ENCODE results near the gene PPP5C.
"Not testable (repeated sequence)": the region's sequence is repeated elsewhere in the genome, so short reads cannot be mapped to it uniquely, and the experiment has no call there.

PPP5C gene

DNA sequence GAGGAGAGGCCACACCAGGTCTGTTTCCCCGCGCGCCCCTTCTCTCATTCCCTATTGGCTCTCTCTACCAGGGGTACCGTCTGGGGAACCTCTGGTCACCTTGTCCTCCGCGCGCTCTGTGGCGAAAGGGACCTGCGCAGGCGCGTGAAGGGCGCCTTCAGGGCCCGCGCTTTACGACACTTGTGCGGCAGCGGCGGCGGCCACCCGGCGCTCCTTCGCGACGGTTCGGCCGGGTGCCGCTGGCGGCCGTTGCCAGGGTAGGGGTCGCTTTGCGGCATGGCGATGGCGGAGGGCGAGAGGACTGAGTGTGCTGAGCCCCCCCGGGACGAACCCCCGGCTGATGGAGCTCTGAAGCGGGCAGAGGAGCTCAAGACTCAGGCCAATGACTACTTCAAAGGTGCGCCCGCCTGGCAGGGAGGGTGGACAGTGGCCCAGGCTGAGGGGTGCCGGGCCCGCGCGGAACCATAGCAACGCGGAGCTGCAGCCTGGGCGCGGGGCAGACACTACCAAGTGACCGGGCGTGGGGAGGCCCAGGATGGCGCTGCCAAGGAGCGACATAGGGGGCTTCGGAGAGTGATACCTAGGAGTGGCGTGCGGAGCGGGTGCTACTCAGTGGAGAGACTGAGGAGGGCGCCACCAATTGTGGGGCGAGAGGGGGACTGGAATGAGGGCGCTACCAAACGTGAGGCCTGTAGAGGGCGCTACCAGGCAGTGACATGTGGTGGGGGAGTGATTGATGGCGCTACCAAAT lies at the start of gene PPP5C:
PPP5C (plus strand) TSS at position 267 of the 751 bp plus-strand sequence; CDS start at position 277, 10 bp downstream.
- in situ Hi-C loops (cut with HindIII; ENCODE audit: low sequenced_read_pairs), result no loop called here

DNA sequence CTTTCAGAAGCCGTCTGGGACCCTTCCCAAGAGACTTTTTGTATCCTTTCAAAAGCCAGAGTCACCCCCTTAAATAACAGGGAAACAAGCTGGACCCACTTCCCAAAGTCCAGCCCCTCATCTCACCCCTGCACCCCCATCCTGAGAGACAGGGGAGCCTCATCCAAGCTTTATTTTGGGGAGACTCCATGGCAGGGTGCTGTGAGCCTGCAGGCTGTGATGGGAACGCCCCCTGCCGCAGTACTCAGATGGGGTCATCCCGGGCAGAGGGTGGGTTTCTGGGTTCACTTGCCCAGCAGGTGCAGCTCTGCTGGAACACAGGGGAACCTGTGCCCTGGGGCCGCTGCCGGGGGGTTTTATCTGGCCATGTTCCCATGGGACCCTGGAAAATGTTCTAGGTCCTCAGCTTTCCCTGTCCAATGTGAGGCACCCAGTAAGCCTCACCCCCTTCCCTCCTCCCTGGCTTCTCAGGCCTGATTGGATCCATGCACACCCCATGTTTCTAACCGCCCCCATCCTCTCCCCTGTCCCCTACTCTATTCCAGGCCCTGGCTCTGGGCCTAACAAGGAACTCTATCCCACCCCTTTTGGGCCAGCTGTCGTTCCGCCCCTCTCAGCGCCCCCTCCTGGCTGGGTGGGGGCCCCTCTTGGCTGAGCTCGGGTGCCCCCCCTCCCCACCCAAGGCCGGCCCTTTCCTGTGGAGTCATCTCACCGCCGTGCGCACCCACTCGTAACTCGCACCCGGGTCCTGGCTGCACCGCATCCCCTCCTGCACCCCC lies 49.0 kb upstream of the PPP5C start:
- in situ Hi-C loops (cut with HindIII; ENCODE audit: low sequenced_read_pairs), result loop anchor here (10.0 kb wide), 1 partner anchor 207 kb away; no protein-coding TSS in a partner anchor

DNA sequence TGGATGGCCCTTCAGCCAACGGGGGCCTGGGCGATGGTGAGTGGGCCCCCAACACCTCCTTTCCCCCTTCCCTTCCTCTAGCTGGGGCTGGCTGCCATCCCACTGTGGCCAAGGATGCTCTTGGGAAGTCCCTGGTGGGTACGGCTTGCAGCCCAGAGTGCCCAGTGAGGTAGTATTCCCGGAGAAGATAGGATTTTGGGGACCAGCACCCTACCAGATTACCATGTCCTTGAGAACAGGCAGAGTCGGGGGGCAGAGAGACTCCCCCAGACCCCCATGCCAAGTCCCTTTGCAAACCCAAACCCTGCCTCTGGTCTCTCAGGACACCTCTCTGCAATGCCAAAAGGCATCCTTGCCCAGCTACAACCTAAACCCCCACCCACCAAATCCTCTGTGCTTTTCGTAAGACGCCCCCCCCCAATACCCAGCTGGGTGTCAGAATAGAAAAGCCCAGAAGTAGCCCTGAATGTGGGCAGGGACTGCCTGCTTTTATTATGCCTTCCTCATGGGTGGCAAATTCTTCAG lies 48.3 kb upstream of the PPP5C start:
- in situ Hi-C loops (cut with HindIII; ENCODE audit: low sequenced_read_pairs), result loop anchor here (10.0 kb wide), 1 partner anchor 206 kb away; no protein-coding TSS in a partner anchor

GRCh38 chr19:46299004-46299509 lies 47.8 kb upstream of the PPP5C start:
- in situ Hi-C loops (cut with HindIII; ENCODE audit: low sequenced_read_pairs), result loop anchor here (10.0 kb wide), 1 partner anchor 206 kb away; no protein-coding TSS in a partner anchor

DNA sequence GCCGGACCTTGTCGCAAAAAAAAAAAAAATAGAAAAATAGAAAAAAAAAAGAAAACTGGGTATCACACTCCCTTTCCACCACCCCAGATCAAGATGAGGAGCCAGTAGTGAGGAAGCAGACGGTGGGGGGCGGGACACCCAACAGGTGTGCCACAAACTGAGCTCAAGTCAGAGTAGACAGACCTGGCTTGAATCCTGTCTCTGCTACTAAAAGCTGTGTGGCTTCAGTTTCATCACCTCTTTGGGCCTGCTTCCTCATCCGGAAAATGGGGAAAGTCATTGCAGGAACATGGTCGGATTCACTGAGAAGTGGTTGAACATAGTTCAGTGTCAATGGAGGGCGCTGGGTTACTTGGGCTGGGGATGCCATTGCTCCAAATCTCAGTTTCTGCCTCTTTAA lies 47.2 kb upstream of the PPP5C start:
- in situ Hi-C loops (cut with HindIII; ENCODE audit: low sequenced_read_pairs), result loop anchor here (10.0 kb wide), 1 partner anchor 205 kb away; no protein-coding TSS in a partner anchor

DNA sequence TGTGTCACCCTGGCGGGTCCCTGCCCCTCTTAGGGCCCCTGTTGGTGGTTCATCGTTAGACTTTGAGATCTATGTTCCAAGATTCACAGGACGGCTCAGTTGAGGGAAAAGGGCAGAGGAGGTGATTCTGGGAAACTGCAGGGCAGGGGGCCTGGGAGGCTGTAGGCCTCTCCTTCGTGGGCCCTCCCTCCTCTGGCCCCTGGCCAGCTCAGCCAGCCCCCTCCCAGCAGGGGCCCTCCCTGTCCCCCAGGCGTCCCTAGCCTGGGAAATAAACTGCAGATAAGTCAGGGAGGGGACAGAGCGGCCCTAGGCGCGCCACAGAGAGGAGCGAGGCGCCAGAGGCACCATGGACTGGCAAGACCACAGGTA lies 43.6 kb upstream of the PPP5C start:
- in situ Hi-C loops (cut with HindIII; ENCODE audit: low sequenced_read_pairs), result no loop called here

GRCh38 chr19:46303691-46304397 lies 43.0 kb upstream of the PPP5C start:
- in situ Hi-C loops (cut with HindIII; ENCODE audit: low sequenced_read_pairs), result no loop called here

DNA sequence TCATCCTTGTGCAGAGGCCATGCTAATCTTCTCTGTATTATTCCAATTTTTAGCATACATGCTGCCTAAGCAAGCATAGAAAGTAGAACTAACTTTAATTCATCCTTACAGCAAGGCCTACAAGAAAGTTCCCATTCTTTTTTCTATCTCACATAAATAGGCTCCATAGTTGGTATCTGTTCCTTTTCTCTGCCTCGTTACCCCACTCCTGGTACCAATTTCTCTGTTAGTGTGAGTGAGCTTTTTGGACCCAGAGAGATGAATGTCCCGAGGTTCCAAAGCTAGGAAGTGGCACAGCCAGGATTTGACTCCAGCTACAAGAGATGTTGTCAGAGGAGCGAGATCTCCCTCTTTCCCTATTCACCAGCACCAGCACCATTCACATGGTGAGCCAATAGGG lies 40.4 kb upstream of the PPP5C start:
- in situ Hi-C loops (cut with HindIII; ENCODE audit: low sequenced_read_pairs), result no loop called here

DNA sequence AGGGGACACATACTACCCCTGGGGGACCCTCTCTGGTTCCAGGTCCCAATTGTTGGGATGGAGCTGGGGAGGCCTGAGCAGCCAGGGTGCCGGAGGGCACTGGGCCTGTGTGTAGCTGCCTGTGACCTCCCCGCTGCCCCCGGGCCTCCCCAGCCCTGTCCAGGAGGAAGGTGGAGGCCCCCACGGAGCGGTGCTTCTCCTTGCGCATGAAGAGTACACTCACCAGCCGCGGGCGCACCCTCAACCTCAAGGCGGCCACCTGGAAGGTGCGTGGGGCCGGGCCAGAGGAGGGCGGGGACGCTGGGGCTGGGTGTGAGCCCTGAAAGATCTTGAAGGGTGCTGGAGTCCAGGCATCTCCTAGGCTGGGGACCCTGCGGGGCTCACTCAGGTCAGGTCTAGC lies 38.4 kb upstream of the PPP5C start:
- in situ Hi-C loops (cut with HindIII; ENCODE audit: low sequenced_read_pairs), result no loop called here

GRCh38 chr19:46309056-46309455 lies 37.8 kb upstream of the PPP5C start:
- in situ Hi-C loops (cut with HindIII; ENCODE audit: low sequenced_read_pairs), result no loop called here

DNA sequence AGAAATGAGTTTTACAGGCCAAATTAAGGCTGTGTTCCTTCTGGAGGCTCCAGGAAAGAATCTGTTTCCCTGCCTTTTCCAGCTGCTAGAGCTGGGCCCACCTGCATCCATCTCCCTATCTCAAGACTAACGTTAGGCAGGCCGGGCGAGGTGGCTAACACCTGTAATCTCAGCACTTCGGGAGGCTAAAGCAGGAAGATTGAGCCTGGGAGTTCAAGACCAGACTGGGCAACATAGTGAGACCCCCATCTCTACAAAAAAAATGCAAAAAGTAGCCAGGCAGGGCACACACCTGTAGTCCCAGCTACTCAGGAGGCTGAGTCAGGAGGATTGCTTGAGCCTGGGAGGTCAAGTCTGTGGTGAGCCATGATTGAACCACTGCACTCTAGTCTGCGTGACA lies 35.4 kb upstream of the PPP5C start:
- in situ Hi-C loops (cut with HindIII; ENCODE audit: low sequenced_read_pairs), result no loop called here

GRCh38 chr19:46313540-46314469 lies 33.1 kb upstream of the PPP5C start:
- in situ Hi-C loops (cut with HindIII; ENCODE audit: low sequenced_read_pairs), result not testable (repeated sequence)

GRCh38 chr19:46317339-46317738 lies 29.5 kb upstream of the PPP5C start:
- in situ Hi-C loops (cut with HindIII; ENCODE audit: low sequenced_read_pairs), result no loop called here

GRCh38 chr19:46319613-46320012 lies 27.3 kb upstream of the PPP5C start:
- in situ Hi-C loops (cut with HindIII; ENCODE audit: low sequenced_read_pairs), result no loop called here

- in situ Hi-C loops (cut with HindIII; ENCODE audit: low sequenced_read_pairs), result no loop called here
Measured at GRCh38 chr19:46320559-46320958, 26.3 kb upstream of the PPP5C start.

- in situ Hi-C loops (cut with HindIII; ENCODE audit: low sequenced_read_pairs), result no loop called here
Measured at GRCh38 chr19:46321653-46322052, 25.2 kb upstream of the PPP5C start.

DNA sequence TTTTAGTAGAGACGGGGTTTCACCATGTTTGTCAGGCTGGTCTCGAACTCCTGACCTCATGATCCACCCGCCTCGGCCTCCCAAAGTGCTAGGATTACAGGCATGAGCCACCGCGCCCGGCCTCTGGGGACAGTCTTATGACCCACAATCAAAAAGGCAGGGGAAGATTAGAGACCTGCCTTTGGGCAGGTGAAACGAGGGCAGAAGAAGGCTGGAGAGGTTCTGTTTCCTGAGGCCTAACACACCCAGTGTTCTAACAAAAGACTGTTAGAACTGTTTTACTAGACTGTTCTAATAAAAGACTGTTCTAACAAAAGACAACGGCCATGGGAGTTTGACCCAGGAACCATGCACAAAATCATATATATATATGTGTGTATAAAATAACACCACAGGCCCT lies 23.7 kb upstream of the PPP5C start:
- in situ Hi-C loops (cut with HindIII; ENCODE audit: low sequenced_read_pairs), result not testable (repeated sequence)

DNA sequence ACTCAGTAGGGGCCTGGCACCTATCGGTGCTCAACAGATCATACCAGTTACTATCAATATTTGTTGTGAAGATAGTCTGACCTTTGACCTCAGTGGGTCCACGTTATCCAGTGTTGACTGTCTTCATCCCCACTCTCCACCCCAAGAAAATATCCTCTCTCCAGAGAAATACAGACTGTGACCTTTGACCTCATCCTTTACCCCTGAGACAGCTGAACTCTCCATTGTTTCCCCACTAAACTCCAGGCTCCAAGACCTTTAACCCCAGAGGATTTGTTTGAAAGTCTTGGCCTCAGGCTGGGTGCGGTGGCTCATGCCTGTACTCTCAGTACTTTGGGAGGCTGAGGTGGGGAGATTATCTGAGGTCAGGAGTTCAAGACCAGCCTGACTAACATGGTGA lies 22.6 kb upstream of the PPP5C start:
- in situ Hi-C loops (cut with HindIII; ENCODE audit: low sequenced_read_pairs), result no loop called here

DNA sequence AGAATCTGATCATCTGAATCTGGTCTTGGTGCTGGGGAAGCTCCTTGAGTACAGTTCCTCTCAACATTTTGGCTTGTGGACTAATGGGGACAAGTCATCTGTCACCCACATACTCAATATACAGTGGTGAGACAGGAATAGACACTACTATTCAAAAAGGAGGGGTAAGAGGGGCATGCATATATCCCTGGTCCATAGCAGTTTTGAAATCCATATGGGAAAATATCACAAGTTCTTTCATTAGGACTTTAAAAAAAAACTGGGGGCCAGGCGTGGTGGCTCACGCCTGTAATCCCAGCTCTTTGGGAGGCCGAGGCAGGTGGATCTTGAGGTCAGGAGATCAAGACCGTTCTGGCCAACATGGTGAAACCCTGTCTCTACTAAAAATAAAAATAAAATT lies 20.3 kb upstream of the PPP5C start:
- in situ Hi-C loops (cut with HindIII; ENCODE audit: low sequenced_read_pairs), result no loop called here

DNA sequence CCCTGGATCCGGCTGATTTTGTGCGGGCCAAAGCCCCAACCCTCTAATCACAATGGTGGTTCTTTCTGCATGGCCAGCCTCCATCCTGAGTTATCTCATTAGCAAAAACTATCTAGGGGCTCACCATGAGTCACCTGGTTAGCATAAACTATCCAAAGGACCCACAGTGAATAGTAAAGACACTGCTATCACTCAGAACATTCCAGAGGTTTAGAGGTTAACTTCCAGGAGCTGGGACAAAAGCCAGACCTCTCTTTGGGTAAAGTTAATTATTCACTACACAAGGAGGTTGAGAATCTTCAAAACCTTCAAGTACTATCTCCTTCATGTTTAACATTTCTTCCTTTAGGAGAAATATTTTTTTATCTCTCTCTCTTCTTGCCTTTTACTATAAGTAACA lies 18.8 kb upstream of the PPP5C start:
- in situ Hi-C loops (cut with HindIII; ENCODE audit: low sequenced_read_pairs), result no loop called here

Measured in DLD1 (cell line).